Stomach (tissue), 9 donors: ENCODE data around the gene ALS2CL. TPM values are rescaled to one million over a fixed set of nuclear protein-coding genes. Genes with fewer than 3 reads are reported as not detected.

ENCODE experiments used
- DNase-seq, 2 donors: peaks; one replicate each; pipeline versions ENCODE4 v3.0.0 to v3.0.0-alpha.2; 2013 to 2019
- H3K27ac ChIP-seq, 5 donors: fragments of 200-600 bp in 4 of 5; sonication (generic) in 4 of 5; one replicate each; pipeline ENCODE4 v1.5.1; 2013 to 2019; ENCODE audit warnings: mild to moderate bottlenecking in 1 of 5, moderate library complexity in 1 of 5
- H3K27me3 ChIP-seq, 3 donors: fragments of 200-600 bp; sonication (generic); one replicate each; pipeline ENCODE4 v1.5.1; 2017 to 2019; ENCODE audit warnings: mixed run types in 1 of 3
- H3K36me3 ChIP-seq, 4 donors: fragments of 200-600 bp; sonication (generic); 1 replicate in 3 of 4; 2 replicates in 1 of 4; pipeline ENCODE4 v1.5.1; 2016 to 2019
- H3K4me1 ChIP-seq, 4 donors: fragments of 200-600 bp; sonication (generic); one replicate each; pipeline ENCODE4 v1.5.1; 2016 to 2019
- H3K4me3 ChIP-seq, 4 donors: fragments of 200-600 bp; sonication (generic) in 3 of 4; one replicate each; pipeline ENCODE4 v1.5.1; 2016 to 2019; ENCODE audit warnings: mild to moderate bottlenecking in 1 of 4
- H3K9me3 ChIP-seq, 4 donors: fragments of 200-600 bp; sonication (generic); one replicate each; pipeline ENCODE4 v1.5.1; 2016 to 2019
- EP300 ChIP-seq: sonication (generic); formaldehyde crosslinking; IDR thresholded peaks from one replicate; pipeline ENCODE4 v1.6.1; 2017; ENCODE audit warnings: antibody characterized with exemption
- POLR2A ChIP-seq, 4 donors: fragments of 450-650 bp; IDR thresholded peaks; one replicate each; pipeline ENCODE4 v1.6.1; 2016; ENCODE audit warnings: antibody characterized with exemption in 4 of 4, control low read depth in 2 of 4, mild to moderate bottlenecking in 1 of 4, moderate library complexity in 1 of 4
- POLR2AphosphoS5 ChIP-seq, 3 donors: sonication (generic); formaldehyde crosslinking; IDR thresholded peaks; one replicate each; pipeline ENCODE4 v1.6.1; 2016; ENCODE audit warnings: antibody characterized with exemption in 3 of 3
- WGBS, 5 donors: extraction: QIAGEN DNeasy Blood & Tissue Kit in 3 of 5; methylation state at CpG; one replicate each; pipeline versions ENCODE4 v1.1.5 to v1.1.7; 2013 to 2018; 5-methylcytosine and 5-hydroxymethylcytosine counted together
- intact Hi-C: fragments of 100-400 bp; cut with DNase I; formaldehyde crosslinking; loops from one replicate; pipeline ENCODE4 v1.15.1; 2023; ENCODE audit warnings: low total_unique reads
- polyA plus RNA-seq, 3 donors: library from polyadenylated mRNA; stranded (reverse); fragments of 200-250 nt; gene quantifications; one replicate each; pipeline ENCODE4 v1.2.3, GENCODE V29; 2013
- total RNA-seq, 5 donors: library from RNA; depleted of rRNA; stranded (reverse); fragments of >200 nt; gene quantifications; one replicate each; pipeline versions ENCODE4 v1.1.0 to v1.2.3, GENCODE V29; 2014 to 2016
- TF ChIP-seq, protein P1 (sequence below), 7 experiments: fragments of 450-650 bp in 4 of 7; fragments of 200-600 bp in 3 of 7; sonication (generic) in 3 of 7; IDR thresholded peaks; one replicate each; pipeline ENCODE4 v1.5.1; 2016 to 2019; ENCODE audit warnings: antibody characterized with exemption in 7 of 7, control low read depth in 2 of 7, mild to moderate bottlenecking in 1 of 7
- donor health status: healthy with polysubstance abuse.
- donor health status: Bipolar disorder and iron deficiency.
- donor health status: healthy.

Gene ALS2CL
- total and polyA plus RNA-seq, 8 donors: 5.3 to 107 (median 47.8) TPM

DNA sequence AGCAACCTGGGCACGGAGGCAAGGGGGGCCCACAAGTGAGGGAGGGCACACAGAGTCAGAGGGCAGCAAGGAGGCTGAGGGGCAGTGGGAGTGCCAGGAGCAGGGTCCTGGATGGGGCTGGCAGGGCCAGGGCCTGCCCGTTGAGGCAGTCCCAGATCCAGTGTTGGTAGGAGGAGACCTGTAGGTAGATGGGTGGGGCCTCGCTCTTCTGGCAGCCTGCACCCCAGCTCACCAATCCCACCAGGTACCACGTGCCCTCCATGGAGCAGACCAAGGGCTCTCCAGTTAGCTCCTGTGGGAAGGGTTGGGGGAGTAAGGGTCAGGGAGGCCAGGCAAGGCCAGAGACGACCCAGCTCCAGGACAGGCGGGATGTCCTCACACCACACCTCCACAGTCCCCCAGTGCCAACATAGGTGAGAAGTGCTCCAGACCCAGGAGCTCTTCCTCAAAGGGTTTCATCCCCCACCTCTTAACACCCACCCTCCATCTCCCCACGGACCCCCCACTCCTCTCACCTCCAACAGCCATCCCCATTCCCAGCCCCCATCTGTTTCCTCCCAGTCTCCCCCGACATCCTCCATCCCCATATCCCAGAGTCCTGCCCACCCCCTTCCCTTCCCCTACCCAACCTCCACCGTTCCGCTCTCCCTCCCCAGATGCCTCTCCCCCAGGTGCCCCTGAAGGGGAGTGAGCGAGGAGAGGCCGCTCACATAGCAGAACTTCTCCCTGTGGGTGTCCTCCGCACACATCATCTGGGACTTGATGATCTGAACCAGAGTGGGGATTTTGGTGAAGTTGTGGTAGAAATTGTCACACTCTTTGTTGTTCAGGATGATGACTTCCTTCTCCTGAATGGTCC lies 18.9 kb upstream of the ALS2CL start:
- no peak overlapping the region for H3K4me3 ChIP-seq
- DNase-seq: no peak
- WGBS, 5 donors: 82 to 86% (median 84%) methylated on average over 11 to 13 of the region's 13 CpGs
- intact Hi-C loops: no loop called here
- H3K36me3 ChIP-seq: no peaks in the 10 kb centered on the region
- no peaks in the 10 kb centered on the region for H3K9me3 ChIP-seq
- no peaks in the 10 kb centered on the region for H3K4me1 ChIP-seq
- no peak for TF ChIP-seq EP300
- TF ChIP-seq, protein P1, sequence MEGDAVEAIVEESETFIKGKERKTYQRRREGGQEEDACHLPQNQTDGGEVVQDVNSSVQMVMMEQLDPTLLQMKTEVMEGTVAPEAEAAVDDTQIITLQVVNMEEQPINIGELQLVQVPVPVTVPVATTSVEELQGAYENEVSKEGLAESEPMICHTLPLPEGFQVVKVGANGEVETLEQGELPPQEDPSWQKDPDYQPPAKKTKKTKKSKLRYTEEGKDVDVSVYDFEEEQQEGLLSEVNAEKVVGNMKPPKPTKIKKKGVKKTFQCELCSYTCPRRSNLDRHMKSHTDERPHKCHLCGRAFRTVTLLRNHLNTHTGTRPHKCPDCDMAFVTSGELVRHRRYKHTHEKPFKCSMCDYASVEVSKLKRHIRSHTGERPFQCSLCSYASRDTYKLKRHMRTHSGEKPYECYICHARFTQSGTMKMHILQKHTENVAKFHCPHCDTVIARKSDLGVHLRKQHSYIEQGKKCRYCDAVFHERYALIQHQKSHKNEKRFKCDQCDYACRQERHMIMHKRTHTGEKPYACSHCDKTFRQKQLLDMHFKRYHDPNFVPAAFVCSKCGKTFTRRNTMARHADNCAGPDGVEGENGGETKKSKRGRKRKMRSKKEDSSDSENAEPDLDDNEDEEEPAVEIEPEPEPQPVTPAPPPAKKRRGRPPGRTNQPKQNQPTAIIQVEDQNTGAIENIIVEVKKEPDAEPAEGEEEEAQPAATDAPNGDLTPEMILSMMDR (IDR thresholded peaks at IDR 0.05): no peak
- no peak for TF ChIP-seq POLR2AphosphoS5 (IDR thresholded peaks at IDR 0.05)
- no peak for TF ChIP-seq POLR2A (IDR thresholded peaks at IDR 0.05)
- H3K27me3 ChIP-seq: peaks cover 0 to 7% (median 7%) of the 10 kb centered on the region in 3 donors
- no peak overlapping the region for H3K27ac ChIP-seq

DNA sequence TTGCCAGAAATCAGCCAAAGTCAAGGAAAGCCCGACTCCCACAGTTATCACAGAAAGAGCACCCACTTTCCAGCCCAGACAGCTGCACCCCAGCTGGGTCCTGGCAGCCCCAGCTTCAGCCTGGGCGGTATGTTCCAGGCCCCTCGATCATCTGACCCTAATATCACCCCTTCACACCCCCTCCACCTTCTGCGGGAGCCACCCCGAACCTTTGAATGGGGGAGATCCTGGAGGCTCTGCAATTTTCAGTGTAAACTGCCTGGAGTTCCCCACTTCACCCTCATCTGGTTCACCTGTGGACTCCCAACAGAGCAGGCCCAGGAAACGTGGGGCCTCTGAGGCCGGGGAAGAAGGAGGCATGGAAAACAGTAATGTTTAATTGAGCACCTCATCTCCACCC lies 18.3 kb upstream of the ALS2CL start:
- no peaks in the 10 kb centered on the region for H3K9me3 ChIP-seq
- H3K4me3 ChIP-seq: no peak overlapping the region
- TF ChIP-seq POLR2A (IDR thresholded peaks at IDR 0.05) (no peak), POLR2AphosphoS5 (IDR thresholded peaks at IDR 0.05) (no peak), EP300 (no peak)
- TF ChIP-seq, protein P1 (IDR thresholded peaks at IDR 0.05): no peak
- H3K27ac ChIP-seq: no peak overlapping the region
- no peaks in the 10 kb centered on the region for H3K4me1 ChIP-seq
- H3K27me3 ChIP-seq: peaks cover 0 to under 1% (median under 1%) of the 10 kb centered on the region in 3 donors
- no peak for DNase-seq
- no peaks in the 10 kb centered on the region for H3K36me3 ChIP-seq
- 79 to 92% (median 86%) methylated on average over 7 of the region's 7 CpGs for WGBS, 5 donors
- intact Hi-C loops: no loop called here

DNA sequence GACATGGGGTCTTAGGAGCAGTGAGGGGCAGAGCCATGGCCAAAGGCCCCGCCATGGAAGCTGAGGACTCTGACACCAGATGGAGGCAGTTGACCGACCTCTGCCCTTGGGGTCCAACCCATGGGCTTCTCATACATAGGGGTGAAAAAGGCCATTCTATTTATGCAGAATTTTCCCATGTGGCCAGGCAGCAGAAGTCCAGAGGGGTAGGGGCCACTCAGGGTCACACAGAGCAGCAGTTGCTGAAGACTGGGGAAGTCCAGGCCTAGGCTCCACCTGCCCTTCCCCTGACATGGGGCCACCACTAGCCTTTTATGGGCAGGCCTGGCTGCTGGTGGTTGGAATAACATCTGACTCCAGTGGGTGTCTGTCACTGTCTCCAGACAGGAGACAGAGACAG lies 17.8 kb upstream of the ALS2CL start:
- TF ChIP-seq POLR2A (IDR thresholded peaks at IDR 0.05): no peak
- no peak for TF ChIP-seq EP300
- TF ChIP-seq, protein P1 (IDR thresholded peaks at IDR 0.05): no peak
- TF ChIP-seq POLR2AphosphoS5 (IDR thresholded peaks at IDR 0.05): no peak
- H3K4me3 ChIP-seq: no peak overlapping the region
- no peaks in the 10 kb centered on the region for H3K27me3 ChIP-seq
- intact Hi-C loops: no loop called here
- no peaks in the 10 kb centered on the region for H3K4me1 ChIP-seq
- WGBS, 5 donors: 87 to 100% (median 94%) methylated on average over 2 of the region's 2 CpGs
- no peak overlapping the region for H3K27ac ChIP-seq
- H3K36me3 ChIP-seq: no peaks in the 10 kb centered on the region
- H3K9me3 ChIP-seq: no peaks in the 10 kb centered on the region
- no peak for DNase-seq

DNA sequence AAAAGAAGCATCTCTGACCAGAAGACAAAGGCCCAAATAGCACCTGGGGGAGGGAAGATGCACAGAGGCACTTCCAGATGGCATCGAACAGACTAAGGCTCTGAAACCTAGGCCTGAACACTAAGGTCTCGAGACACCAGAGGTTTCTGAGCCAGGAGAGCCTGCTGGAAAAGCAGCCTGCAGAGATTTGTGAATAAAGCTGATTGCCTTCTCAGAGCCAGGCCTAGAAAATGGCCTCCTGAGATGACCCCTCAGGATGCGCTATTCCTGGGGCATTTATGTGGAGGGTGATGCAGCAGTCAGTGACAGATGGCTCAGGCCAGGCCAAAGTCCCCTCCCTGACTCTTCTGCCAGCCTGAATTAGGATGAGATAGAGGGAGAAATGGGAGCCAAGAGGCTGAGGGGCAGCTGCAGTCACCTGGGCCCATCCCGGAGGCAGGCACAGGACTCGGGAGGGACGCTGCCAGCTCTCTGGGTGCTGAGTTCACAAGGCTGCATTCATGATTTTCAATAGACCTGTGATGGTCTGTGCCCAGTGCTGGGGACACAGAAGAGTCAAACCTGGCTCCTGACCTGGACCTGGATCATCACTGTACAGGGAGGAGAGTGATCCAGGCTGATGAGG lies 17.3 kb upstream of the ALS2CL start:
- Histone ChIP-seq H3K4me1 (no peaks in the 10 kb centered on the region), H3K27ac (no peak overlapping the region), H3K27me3 (no peaks in the 10 kb centered on the region), H3K4me3 (no peak overlapping the region), H3K36me3 (no peaks in the 10 kb centered on the region), H3K9me3 (no peaks in the 10 kb centered on the region)
- DNase-seq: no peak
- no peak for TF ChIP-seq EP300
- TF ChIP-seq, protein P1 (IDR thresholded peaks at IDR 0.05): no peak
- no peak for TF ChIP-seq POLR2A (IDR thresholded peaks at IDR 0.05)
- no peak for TF ChIP-seq POLR2AphosphoS5 (IDR thresholded peaks at IDR 0.05)
- WGBS, 5 donors: 86 to 91% (median 90%) methylated on average over 5 to 6 of the region's 6 CpGs
- intact Hi-C loops: no loop called here
